Peyer's patch (tissue), 4 donors: Measurements from ENCODE around the gene NWD2. TPM values are rescaled to one million over a fixed set of nuclear protein-coding genes. Genes with fewer than 3 reads are reported as not detected.
A peak's percentile ranks its signal among the peaks of the same experiment; 100 is the strongest.
"Not testable (repeated sequence)": the region's sequence is repeated elsewhere in the genome, so short reads cannot be mapped to it uniquely, and the experiment has no call there.

Source experiments
- DNase-seq, 3 donors: peaks; one replicate each; pipeline ENCODE4 v3.0.0-alpha.2; 2017 to 2019
- H3K27ac ChIP-seq, 4 donors: fragments of 200-600 bp; sonication (generic); one replicate each; pipeline ENCODE4 v1.5.1; 2016 to 2019
- H3K27me3 ChIP-seq, 2 donors: fragments of 200-600 bp; sonication (generic); one replicate each; pipeline ENCODE4 v1.5.1; 2019
- H3K36me3 ChIP-seq, 3 donors: fragments of 200-600 bp; sonication (generic); one replicate each; pipeline ENCODE4 v1.5.1; 2016 to 2019
- H3K4me1 ChIP-seq, 4 donors: fragments of 200-600 bp; sonication (generic); one replicate each; pipeline ENCODE4 v1.5.1; 2016 to 2019
- H3K4me3 ChIP-seq, 4 donors: fragments of 200-600 bp; sonication (generic); 1 replicate in 3 of 4; 2 replicates in 1 of 4; pipeline ENCODE4 v1.5.1; 2016 to 2019; ENCODE audit warnings: mild to moderate bottlenecking in 1 of 4
- H3K9me3 ChIP-seq, 4 donors: fragments of 200-600 bp; sonication (generic); one replicate each; pipeline ENCODE4 v1.5.1; 2016 to 2019; ENCODE audit warnings: mild to moderate bottlenecking in 1 of 4
- CTCF ChIP-seq, 6 experiments: fragments of 450-650 bp in 4 of 6; fragments of 200-600 bp in 2 of 6; sonication (generic) in 1 of 6; IDR thresholded peaks; one replicate each; pipeline ENCODE4 v1.5.1; 2017 to 2019; ENCODE audit warnings: antibody characterized with exemption in 6 of 6, mild to moderate bottlenecking in 3 of 6, moderate library complexity in 1 of 6
- POLR2A ChIP-seq, 2 donors: fragments of 450-650 bp; IDR thresholded peaks; one replicate each; pipeline ENCODE4 v1.5.1; 2017; ENCODE audit warnings: antibody characterized with exemption in 2 of 2, mild to moderate bottlenecking in 2 of 2, moderate library complexity in 2 of 2
- total RNA-seq, 4 donors: library from RNA; depleted of rRNA; stranded (reverse); fragments of >200 nt; gene quantifications; one replicate each; pipeline ENCODE4 v1.1.0, GENCODE V29; 2016

NWD2 gene
- total RNA-seq, result not detected

- Histone ChIP-seq H3K9me3 (no peaks in the 10 kb centered on the region), H3K36me3 (no peaks in the 10 kb centered on the region), H3K4me3 (peak within 1 kb of the TSS in 1 of 4 donors; percentile 32), H3K27ac (no peak within 1 kb of the TSS), H3K27me3 (peaks cover 0 to 19% of the 10 kb centered on the region in 2 donors), H3K4me1 (peaks cover 0 to 15% (median 2%) of the 10 kb centered on the region in 4 donors)
- TF ChIP-seq POLR2A (IDR thresholded peaks at IDR 0.05) (no peak), CTCF (IDR thresholded peaks at IDR 0.05) (no peak)
- DNase-seq, result no peak
Observed at GRCh38 chr4:37244583-37245390, at the start of gene NWD2. Gene NWD2, plus strand, starts transcription at chr4:37244743. Its CDS starts 325 bp downstream, at chr4:37245068.

- no peak overlapping the region for H3K27ac ChIP-seq
- no peak for DNase-seq
Observed at GRCh38 chr4:37197899-37198298, 46.6 kb upstream of the NWD2 start.

GRCh38 chr4:37204740-37205139, 39.8 kb upstream of the NWD2 start:
- H3K4me1 ChIP-seq, H3K27ac ChIP-seq, H3K36me3 ChIP-seq, H3K9me3 ChIP-seq, H3K4me3 ChIP-seq, H3K27me3 ChIP-seq, DNase-seq: not testable (repeated sequence)

More at GRCh38 chr4:37197899-37198298, 46.6 kb upstream of the NWD2 start:
- Histone ChIP-seq H3K9me3 (no peaks in the 10 kb centered on the region), H3K4me3 (no peak overlapping the region), H3K4me1 (no peaks in the 10 kb centered on the region), H3K36me3 (no peaks in the 10 kb centered on the region), H3K27me3 (no peaks in the 10 kb centered on the region)
- TF ChIP-seq CTCF (IDR thresholded peaks at IDR 0.05) (no peak), POLR2A (IDR thresholded peaks at IDR 0.05) (no peak)

GRCh38 chr4:37216209-37216608, 28.3 kb upstream of the NWD2 start:
- Histone ChIP-seq H3K36me3 (no peaks in the 10 kb centered on the region), H3K4me1 (no peaks in the 10 kb centered on the region), H3K27me3 (no peaks in the 10 kb centered on the region), H3K27ac (no peak overlapping the region), H3K4me3 (no peak overlapping the region), H3K9me3 (no peaks in the 10 kb centered on the region)
- no peak for DNase-seq
- no peak for TF ChIP-seq POLR2A (IDR thresholded peaks at IDR 0.05)
- TF ChIP-seq CTCF (IDR thresholded peaks at IDR 0.05), result no peak

GRCh38 chr4:37219242-37219641, 25.3 kb upstream of the NWD2 start:
- no peaks in the 10 kb centered on the region for H3K36me3 ChIP-seq
- H3K9me3 ChIP-seq, result no peaks in the 10 kb centered on the region
- TF ChIP-seq POLR2A (IDR thresholded peaks at IDR 0.05) (no peak), CTCF (IDR thresholded peaks at IDR 0.05) (no peak)
- DNase-seq, result no peak
- H3K4me3 ChIP-seq, result no peak overlapping the region
- no peaks in the 10 kb centered on the region for H3K4me1 ChIP-seq
- H3K27ac ChIP-seq, result no peak overlapping the region
- no peaks in the 10 kb centered on the region for H3K27me3 ChIP-seq

GRCh38 chr4:37219990-37220389, 24.6 kb upstream of the NWD2 start:
- Histone ChIP-seq H3K9me3 (no peaks in the 10 kb centered on the region), H3K4me3 (no peak overlapping the region), H3K27ac (no peak overlapping the region), H3K27me3 (no peaks in the 10 kb centered on the region), H3K4me1 (no peaks in the 10 kb centered on the region), H3K36me3 (no peaks in the 10 kb centered on the region)
- TF ChIP-seq POLR2A (IDR thresholded peaks at IDR 0.05), result no peak
- no peak for TF ChIP-seq CTCF (IDR thresholded peaks at IDR 0.05)
- no peak for DNase-seq
